Astrocyte of the spinal cord (primary cell): ENCODE data around the gene TBC1D20.

Experiments
- DNase-seq: peaks from one replicate; pipeline ENCODE4 v3.0.0; 2011; ENCODE audit warnings: low read depth, low spot score
- H3K4me3 ChIP-seq: 2 replicates; pipeline ENCODE4 v1.5.1; 2011; ENCODE audit warnings: low read depth, mild to moderate bottlenecking, low read length, moderate library complexity
- CTCF ChIP-seq: IDR thresholded peaks from 2 replicates; pipeline ENCODE4 v1.5.1; 2012; ENCODE audit warnings: low read depth, mild to moderate bottlenecking, low read length, inconsistent platforms
- in situ Hi-C: cut with HindIII; loops from 2 replicates; pipeline ENCODE4 v1.10.0; 2017; ENCODE audit warnings: low sequenced_read_pairs

Gene TBC1D20

GRCh38 chr20:437787-438486, 24.4 kb downstream of the TBC1D20 start:
- in situ Hi-C loops = no loop called here
- no peak for DNase-seq
- no peak overlapping the region for H3K4me3 ChIP-seq
- no peak for TF ChIP-seq CTCF

- in situ Hi-C loops = no loop called here
- TF ChIP-seq CTCF = no peak
- no peak overlapping the region for H3K4me3 ChIP-seq
- DNase-seq = no peak
These were observed 25.9 kb downstream of the TBC1D20 start for GRCh38 chr20:436476-436875.

GRCh38 chr20:435558-435957, 26.8 kb downstream of the TBC1D20 start:
- in situ Hi-C loops = no loop called here
- DNase-seq = no peak
- no peak for TF ChIP-seq CTCF

GRCh38 chr20:434661-435419, 27.5 kb downstream of the TBC1D20 start:
- TF ChIP-seq CTCF = no peak
- H3K4me3 ChIP-seq = no peak overlapping the region
- in situ Hi-C loops = no loop called here
- DNase-seq = no peak

More at GRCh38 chr20:435558-435957, 26.8 kb downstream of the TBC1D20 start:
- H3K4me3 ChIP-seq = no peak overlapping the region

GRCh38 chr20:434221-434620, 28.1 kb downstream of the TBC1D20 start:
- TF ChIP-seq CTCF = no peak
- in situ Hi-C loops = no loop called here
- H3K4me3 ChIP-seq = no peak overlapping the region
- DNase-seq = no peak

- TF ChIP-seq CTCF = no peak
- DNase-seq = no peak
- H3K4me3 ChIP-seq = no peak overlapping the region
- in situ Hi-C loops = no loop called here
These were observed 28.9 kb downstream of the TBC1D20 start for GRCh38 chr20:433300-433975.
